GM19397 (cell line): ENCODE results near the gene CNTN5.

ENCODE experiments used
- ATAC-seq: cut with Tn5 transposase; IDR thresholded peaks from one replicate; pipeline ENCODE4 v1.9.1; 2021; ENCODE audit warnings: mild to moderate bottlenecking, moderate library complexity; ENCODE audit not compliant: unreplicated experiment

The CNTN5 gene

GRCh38 chr11:100396266-100396665, 1375.5 kb downstream of the CNTN5 start:
- no peak for ATAC-seq

- ATAC-seq: no peak
These were observed 1376.7 kb downstream of the CNTN5 start for GRCh38 chr11:100397401-100397800.

- ATAC-seq: no peak
These were observed 1383.1 kb downstream of the CNTN5 start for GRCh38 chr11:100403816-100404215.

- ATAC-seq: no peak
These were observed 1384.2 kb downstream of the CNTN5 start for GRCh38 chr11:100404907-100405306.
